GM23338 (cell line): ENCODE measurements around the gene TFPT. TPM values are rescaled to one million over a fixed set of nuclear protein-coding genes. Genes with fewer than 3 reads are reported as not detected.

Experiments
- ATAC-seq: fragments of 200-7000 bp; cut with Tn5 transposase; 3 replicates; pipeline ENCODE4 v1.9.1; 2020
- DNase-seq: peaks from one replicate; pipeline ENCODE4 v3.0.0-alpha.2; 2015; ENCODE audit warnings: low spot score
- H2AFZ ChIP-seq: fragments of 200-600 bp; sonication (generic); 2 replicates; pipeline ENCODE4 v1.8.0; 2016; ENCODE audit warnings: antibody characterized with exemption, mild to moderate bottlenecking, moderate library complexity
- H3F3A ChIP-seq: fragments of 200-600 bp; sonication (generic); replicated peaks from 2 replicates; pipeline ENCODE4 v1.8.0; 2017; ENCODE audit warnings: antibody characterized with exemption, mixed run types, low read depth
- H3K27ac ChIP-seq: fragments of 200-600 bp; sonication (generic); 2 replicates; pipeline ENCODE4 v1.6.1; 2016; ENCODE audit warnings: low read depth
- H3K27me3 ChIP-seq: fragments of 200-600 bp; sonication (generic); 2 replicates; pipeline ENCODE4 v1.8.0; 2016; ENCODE audit warnings: mild to moderate bottlenecking, mixed run types, moderate library complexity; ENCODE audit not compliant: insufficient read depth
- H3K36me3 ChIP-seq: fragments of 200-600 bp; sonication (generic); 2 replicates; pipeline ENCODE4 v1.8.0; 2016; ENCODE audit warnings: mild to moderate bottlenecking; ENCODE audit not compliant: insufficient read depth
- H3K4me1 ChIP-seq: fragments of 200-600 bp; sonication (generic); 2 replicates; pipeline ENCODE4 v1.8.0; 2016; ENCODE audit warnings: mild to moderate bottlenecking, moderate library complexity; ENCODE audit not compliant: insufficient read depth
- H3K4me2 ChIP-seq: fragments of 200-600 bp; sonication (generic); 2 replicates; pipeline ENCODE4 v1.7.1; 2017; ENCODE audit warnings: mixed run types
- H3K4me3 ChIP-seq: fragments of 200-600 bp; sonication (generic); 2 replicates; pipeline ENCODE4 v1.6.1; 2016; ENCODE audit warnings: mixed run types
- H3K79me2 ChIP-seq: fragments of 200-600 bp; sonication (generic); replicated peaks from 2 replicates; pipeline ENCODE4 v1.8.0; 2017; ENCODE audit warnings: mild to moderate bottlenecking; ENCODE audit not compliant: insufficient read depth
- H3K9me2 ChIP-seq: fragments of 200-600 bp; sonication (generic); 2 replicates; pipeline ENCODE4 v1.8.0; 2017; ENCODE audit not compliant: insufficient read depth
- H4K20me1 ChIP-seq: fragments of 200-600 bp; sonication (generic); replicated peaks from 2 replicates; pipeline ENCODE4 v1.8.0; 2017; ENCODE audit warnings: mild to moderate bottlenecking; ENCODE audit not compliant: insufficient read depth
- H3K27ac Mint-ChIP-seq: 2 replicates; pipeline ENCODE4 v1.8.0; 2020; ENCODE audit warnings: inconsistent platforms, mild to moderate bottlenecking, moderate library complexity, mixed read lengths
- H3K27me3 Mint-ChIP-seq: 3 replicates; pipeline ENCODE4 v1.8.0; 2022; ENCODE audit warnings: low read depth, mild to moderate bottlenecking, moderate library complexity, mixed read lengths, inconsistent platforms; ENCODE audit not compliant: insufficient read depth, poor library complexity
- H3K36me3 Mint-ChIP-seq: 3 replicates; pipeline ENCODE4 v1.8.0; 2021; ENCODE audit warnings: low read depth, mild to moderate bottlenecking, inconsistent platforms, moderate library complexity, mixed read lengths
- H3K4me1 Mint-ChIP-seq: 3 replicates; pipeline ENCODE4 v1.8.0; 2020; ENCODE audit warnings: mild to moderate bottlenecking, inconsistent platforms, mixed read lengths
- H3K4me3 Mint-ChIP-seq: 3 replicates; pipeline ENCODE4 v1.8.0; 2021; ENCODE audit warnings: moderate library complexity, mild to moderate bottlenecking, inconsistent platforms, mixed read lengths
- H3K9me3 Mint-ChIP-seq: 3 replicates; pipeline ENCODE4 v1.8.0; 2020; ENCODE audit warnings: moderate library complexity, mild to moderate bottlenecking, inconsistent platforms, mixed read lengths
- CREB1 ChIP-seq: fragments of 250-450 bp; sonication (Bioruptor Pico); IDR thresholded peaks from 2 replicates; pipeline ENCODE4 v1.5.0; 2020; ENCODE audit warnings: low read depth, mild to moderate bottlenecking, moderate library complexity
- CTCF ChIP-seq, 2 experiments: fragments of 200-600 bp in 1 of 2; sonication (generic) in 1 of 2; conservative IDR thresholded peaks; 2 replicates each; pipeline versions ENCODE4 v1.5.1 to v1.6.1; 2016 to 2017; ENCODE audit warnings: antibody characterized with exemption in 2 of 2, low read depth in 2 of 2, mild to moderate bottlenecking in 2 of 2, moderate library complexity in 1 of 2
- EZH2phosphoT487 ChIP-seq: fragments of 200-600 bp; sonication (generic); IDR thresholded peaks from one replicate; pipeline ENCODE4 v1.8.1; 2018; ENCODE audit warnings: antibody characterized with exemption; ENCODE audit not compliant: unreplicated experiment
- JUNB ChIP-seq: IDR thresholded peaks from one replicate; pipeline ENCODE4 v1.6.1; 2016; ENCODE audit warnings: antibody characterized with exemption; ENCODE audit not compliant: unreplicated experiment
- NANOG ChIP-seq: IDR thresholded peaks from 2 replicates; pipeline ENCODE4 v1.6.1; 2016; ENCODE audit warnings: antibody characterized with exemption, borderline replicate concordance
- POLR2AphosphoS5 ChIP-seq: IDR thresholded peaks from 2 replicates; pipeline ENCODE4 v1.6.1; 2016; ENCODE audit warnings: antibody characterized with exemption, low read depth
- REST ChIP-seq: IDR thresholded peaks from one replicate; pipeline ENCODE4 v1.6.1; 2018; ENCODE audit warnings: antibody characterized with exemption; ENCODE audit not compliant: unreplicated experiment
- STAT1 ChIP-seq: IDR thresholded peaks from one replicate; pipeline ENCODE4 v1.6.1; 2016; ENCODE audit warnings: antibody characterized with exemption; ENCODE audit not compliant: unreplicated experiment
- ZNF114 ChIP-seq: fragments of 250-450 bp; sonication (Bioruptor Pico); IDR thresholded peaks from 2 replicates; pipeline ENCODE4 v1.5.0; 2020; ENCODE audit warnings: mild to moderate bottlenecking, moderate library complexity
- ZNF331 ChIP-seq: fragments of 250-450 bp; sonication (Bioruptor Pico); IDR thresholded peaks from 2 replicates; pipeline ENCODE4 v1.5.0; 2020; ENCODE audit warnings: low read depth, mild to moderate bottlenecking, moderate library complexity
- ZNF462 ChIP-seq: fragments of 250-450 bp; sonication (Bioruptor Pico); IDR thresholded peaks from 2 replicates; pipeline ENCODE4 v1.5.0; 2020; ENCODE audit warnings: mild to moderate bottlenecking, moderate library complexity
- polyA plus RNA-seq: library from polyadenylated mRNA; unstranded; fragments of >200 nt; fragmentation: Nextera tagmentation; extraction: Ambion mirVana; gene quantifications from 2 replicates; pipeline ENCODE4 v1.2.1, GENCODE V29; 2016
- total RNA-seq: library from RNA; depleted of rRNA; stranded (reverse); fragments of >200 nt; shearing (Covaris generic); gene quantifications from 2 replicates; pipeline ENCODE4 v1.2.3, GENCODE V29; 2014

Gene TFPT
- total and polyA plus RNA-seq, 2 experiments from 2014 or later = 12.0 to 18.3 TPM

GRCh38 chr19:54084410-54084809 lies 31.0 kb downstream of the TFPT start:
- ATAC-seq (no peak), DNase-seq (no peak)
- no peak overlapping the region for H3K4me2 ChIP-seq
- Mint-ChIP-seq H3K4me3 (no peak overlapping the region), H3K27me3 (peaks cover 10% of the 10 kb centered on the region), H3K36me3 (peaks cover 5% of the 10 kb centered on the region; the same call in 2 of the 3 replicates), H3K27ac (no peak overlapping the region), H3K9me3 (peaks cover 35% of the 10 kb centered on the region), H3K4me1 (peaks cover 5% of the 10 kb centered on the region; the same call in 2 of the 3 replicates)
- no peaks in the 10 kb centered on the region for H3F3A ChIP-seq
- no peaks in the 10 kb centered on the region for H3K36me3 ChIP-seq
- no peaks in the 10 kb centered on the region for H3K79me2 ChIP-seq
- no peak overlapping the region for H3K27ac ChIP-seq
- peaks cover 8% of the 10 kb centered on the region; the same call in 1 of the 2 replicates for H3K4me1 ChIP-seq
- no peak for TF ChIP-seq POLR2AphosphoS5
- TF ChIP-seq ZNF331 (CRISPR knock-in tag) = peak; percentile 93
- H3K27me3 ChIP-seq = no peaks in the 10 kb centered on the region
- H3K4me3 ChIP-seq = no peak overlapping the region
- no peak overlapping the region for H2AFZ ChIP-seq
- H4K20me1 ChIP-seq = no peaks in the 10 kb centered on the region
- H3K9me2 ChIP-seq = no peaks in the 10 kb centered on the region

- peaks cover 6% of the 10 kb centered on the region for H3K27me3 Mint-ChIP-seq
- no peaks in the 10 kb centered on the region for H3F3A ChIP-seq
- H3K27ac Mint-ChIP-seq = no peak within 1 kb of the TSS
- no peaks in the 10 kb centered on the region for H3K36me3 ChIP-seq
- no peaks in the 10 kb centered on the region for H3K9me2 ChIP-seq
- H3K36me3 Mint-ChIP-seq = peaks cover 5% of the 10 kb centered on the region
- no peak within 1 kb of the TSS for H3K4me3 Mint-ChIP-seq
- no peaks in the 10 kb centered on the region for H3K79me2 ChIP-seq
- H3K27ac ChIP-seq = no peak within 1 kb of the TSS
- no peaks in the 10 kb centered on the region for H3K27me3 ChIP-seq
- no peaks in the 10 kb centered on the region for H4K20me1 ChIP-seq
- H3K4me1 ChIP-seq = no peaks in the 10 kb centered on the region
- H3K4me2 ChIP-seq = no peak within 1 kb of the TSS
- H3K4me1 Mint-ChIP-seq = peaks cover under 1% of the 10 kb centered on the region; the same call in 1 of the 3 replicates
- peak; percentile 40; the same call in 2 of the 3 replicates for ATAC-seq
- H3K4me3 ChIP-seq = no peak within 1 kb of the TSS
- peaks cover 35% of the 10 kb centered on the region for H3K9me3 Mint-ChIP-seq
- H2AFZ ChIP-seq = no peak within 1 kb of the TSS
- DNase-seq = peak; percentile 42
- TF ChIP-seq ZNF462 = no peak
- TF ChIP-seq POLR2AphosphoS5 = no peak
- no peak for TF ChIP-seq ZNF331 (CRISPR knock-in tag)
- no peak for TF ChIP-seq JUNB
- TF ChIP-seq CTCF (conservative IDR thresholded peaks at IDR 0.05; ENCODE audit: low read depth in 2 of 2) = no peak
- no peak for TF ChIP-seq ZNF114 (CRISPR knock-in tag)
- no peak for TF ChIP-seq STAT1
- TF ChIP-seq CREB1 (CRISPR knock-in tag) = no peak
- no peak for TF ChIP-seq NANOG
- TF ChIP-seq EZH2phosphoT487 = no peak
- TF ChIP-seq REST = no peak
Measured at GRCh38 chr19:54081032-54081431, 34.4 kb downstream of the TFPT start, which contains the start of gene TARM1. Gene TARM1, minus strand, starts transcription at chr19:54081365. Its CDS starts 25 bp downstream, at chr19:54081340.
